HG02938 (cell line): ENCODE measurements around the gene WWOX.

ENCODE experiments used
- ATAC-seq: cut with Tn5 transposase; IDR thresholded peaks from one replicate; pipeline ENCODE4 v1.9.1; 2021; ENCODE audit warnings: mild to moderate bottlenecking, moderate library complexity; ENCODE audit not compliant: unreplicated experiment

The WWOX gene

DNA sequence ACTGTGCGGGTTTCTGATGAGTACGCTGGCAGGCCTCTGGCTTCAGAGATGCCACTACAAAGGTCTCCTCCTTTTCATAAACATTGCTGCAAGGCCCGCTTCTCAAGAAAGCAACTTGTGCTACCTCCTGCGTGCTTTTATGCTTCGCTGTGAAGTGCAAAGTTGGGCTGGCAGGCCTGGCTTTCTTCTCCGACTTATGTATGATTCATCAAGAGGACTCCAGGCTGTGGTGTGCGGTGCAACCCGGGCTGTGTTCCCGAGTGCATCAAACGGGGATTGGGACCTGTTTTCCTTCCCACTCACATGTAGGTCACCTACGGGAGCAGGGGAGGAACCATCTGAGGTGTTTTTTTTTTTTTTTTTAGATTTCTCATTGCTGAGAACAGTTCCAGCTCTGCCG lies 534.1 kb downstream of the WWOX start:
- ATAC-seq, result no peak

- ATAC-seq, result no peak
Measured at GRCh38 chr16:78635807-78636206, 536.4 kb downstream of the WWOX start.

DNA sequence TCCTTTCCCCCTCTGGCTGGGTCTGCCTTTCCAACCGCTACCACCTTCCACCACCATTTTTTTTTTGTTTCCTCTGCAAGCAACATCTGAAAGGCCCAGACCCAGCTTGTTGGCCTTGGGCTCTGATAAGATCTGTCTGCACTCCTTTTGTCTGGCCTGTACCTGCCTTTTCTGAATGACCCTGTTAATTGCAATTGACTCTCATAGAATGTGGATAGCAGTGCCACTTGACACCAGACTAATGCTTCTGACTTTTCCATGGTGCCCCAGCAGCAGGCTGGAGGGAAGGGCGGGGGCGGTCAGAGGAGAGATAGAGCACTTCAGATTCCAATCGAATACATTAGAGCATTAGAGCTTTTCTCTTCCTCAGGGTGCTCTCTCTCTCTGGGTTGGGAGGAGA lies 538.9 kb downstream of the WWOX start:
- no peak for ATAC-seq

- ATAC-seq, result no peak
Measured at GRCh38 chr16:78639775-78640174, 540.3 kb downstream of the WWOX start.

DNA sequence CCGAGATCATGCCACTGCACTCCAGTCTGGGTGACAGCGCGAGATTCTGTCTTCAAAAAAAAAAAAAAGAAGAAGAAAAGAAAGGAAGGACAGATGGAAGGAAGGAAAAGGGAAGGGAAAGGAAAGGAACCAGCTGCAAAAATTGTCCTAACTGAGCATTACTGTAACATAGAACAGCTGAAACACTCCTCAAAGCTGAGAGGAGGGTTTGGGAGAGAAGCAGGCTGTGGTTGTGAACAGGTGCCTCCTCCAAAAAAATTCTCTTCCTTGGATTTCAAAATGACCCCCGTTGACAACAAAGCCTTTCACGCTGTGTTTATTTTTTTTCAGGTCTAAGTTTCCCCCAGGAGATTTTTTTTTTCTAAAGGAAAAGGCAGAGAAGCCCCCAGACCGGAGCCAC lies 541.4 kb downstream of the WWOX start:
- no peak for ATAC-seq

GRCh38 chr16:78641433-78641832 lies 542.0 kb downstream of the WWOX start:
- ATAC-seq, result no peak

- no peak for ATAC-seq
Measured at GRCh38 chr16:78642621-78643285, 543.3 kb downstream of the WWOX start.

GRCh38 chr16:78645657-78646056 lies 546.2 kb downstream of the WWOX start:
- no peak for ATAC-seq

DNA sequence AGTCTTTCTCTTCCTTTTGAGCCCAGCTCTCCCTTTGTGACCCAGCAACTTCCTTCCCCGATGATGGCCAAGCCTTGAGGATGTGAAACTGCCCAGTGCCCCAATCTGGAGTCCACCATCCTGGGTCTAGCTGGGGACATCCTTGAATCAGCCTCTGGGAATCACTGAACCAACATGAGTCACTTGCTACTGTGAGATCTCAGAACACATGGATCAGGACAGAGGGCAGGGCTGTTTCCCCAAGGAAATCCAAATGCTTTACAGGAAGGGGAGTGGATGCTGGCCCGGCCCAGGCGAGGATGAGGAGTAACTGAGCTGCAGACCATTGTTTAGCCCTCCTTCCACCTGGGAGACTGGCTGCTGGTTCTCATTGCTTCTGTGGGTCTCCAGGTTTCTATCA lies 547.6 kb downstream of the WWOX start:
- ATAC-seq, result no peak

DNA sequence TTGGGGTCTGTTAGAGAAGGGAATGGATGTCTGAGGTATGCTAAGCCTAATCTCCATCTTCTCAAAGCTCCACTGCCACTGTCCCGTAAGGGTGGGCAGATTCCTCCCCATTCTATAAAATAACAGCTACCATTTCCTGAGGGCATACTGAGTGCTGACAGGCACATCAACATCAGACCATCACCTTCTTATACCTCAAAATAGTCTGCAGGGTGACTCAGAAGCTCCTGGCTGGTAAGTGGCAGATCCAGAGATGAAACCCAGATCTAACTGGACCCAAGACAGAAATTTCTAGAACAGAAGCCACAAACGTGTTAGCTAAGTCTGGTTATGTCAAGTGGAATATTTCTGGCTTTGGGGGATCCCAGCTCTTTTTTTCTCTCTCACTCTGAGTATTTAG lies 548.0 kb downstream of the WWOX start:
- no peak for ATAC-seq

GRCh38 chr16:78648517-78648916 lies 549.1 kb downstream of the WWOX start:
- no peak for ATAC-seq

GRCh38 chr16:78650339-78651074 lies 551.1 kb downstream of the WWOX start:
- ATAC-seq, result no peak

DNA sequence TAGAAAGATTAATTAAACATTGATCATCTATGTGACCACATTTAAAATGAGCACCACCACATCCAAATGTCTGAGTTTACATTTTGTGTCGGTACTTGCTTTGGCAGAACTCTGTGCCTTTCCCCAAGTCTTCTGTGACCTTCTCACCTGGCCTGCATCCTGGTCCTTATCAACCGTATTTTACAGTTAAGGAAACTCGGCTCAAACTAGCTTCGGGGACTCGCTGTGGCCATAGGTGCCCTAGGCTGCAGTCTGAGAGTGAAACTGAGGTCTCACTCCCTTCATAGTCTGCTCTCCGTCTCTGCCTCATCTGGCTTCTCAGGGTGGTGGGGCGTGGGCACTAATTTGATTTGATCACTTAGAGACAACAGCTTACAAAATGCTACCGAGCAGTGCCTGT lies 555.5 kb downstream of the WWOX start:
- no peak for ATAC-seq

DNA sequence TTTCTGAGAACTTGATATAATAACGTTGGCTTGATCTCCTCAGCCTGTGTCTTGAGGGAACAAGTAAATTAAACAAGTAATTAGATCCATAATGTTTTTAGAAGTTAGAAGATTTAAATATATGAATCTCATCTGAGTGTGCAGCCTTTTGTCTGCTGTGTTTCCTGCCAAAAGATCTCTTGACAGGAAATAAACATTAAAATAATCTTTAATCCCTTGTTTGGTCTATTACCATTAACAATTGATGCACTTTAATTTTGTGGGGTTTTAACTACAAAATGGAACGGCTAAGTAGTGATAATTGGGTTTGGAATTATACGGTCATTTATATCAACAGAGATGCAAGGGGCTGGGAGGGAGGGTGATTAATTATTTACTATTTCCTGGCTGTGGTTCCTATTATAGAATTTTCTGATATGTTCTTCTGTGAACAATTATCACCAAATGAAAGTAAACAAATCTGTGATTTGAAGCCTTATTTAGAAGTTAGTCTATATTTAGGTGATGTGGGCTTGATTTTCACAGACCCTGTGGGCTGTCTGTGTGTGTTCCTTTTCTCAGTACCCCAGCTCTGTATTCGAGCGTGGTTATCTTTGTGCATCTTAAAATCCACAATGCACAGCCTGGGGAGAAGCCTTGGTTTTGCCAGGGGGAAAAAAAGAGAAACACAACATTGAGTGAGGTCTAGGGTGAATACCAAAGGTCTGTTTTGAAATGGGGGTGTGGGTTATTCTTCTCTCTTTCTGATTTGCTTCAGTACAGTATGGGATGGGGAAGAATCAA lies 556.1 kb downstream of the WWOX start:
- ATAC-seq, result no peak

GRCh38 chr16:78656887-78657286 lies 557.4 kb downstream of the WWOX start:
- no peak for ATAC-seq

DNA sequence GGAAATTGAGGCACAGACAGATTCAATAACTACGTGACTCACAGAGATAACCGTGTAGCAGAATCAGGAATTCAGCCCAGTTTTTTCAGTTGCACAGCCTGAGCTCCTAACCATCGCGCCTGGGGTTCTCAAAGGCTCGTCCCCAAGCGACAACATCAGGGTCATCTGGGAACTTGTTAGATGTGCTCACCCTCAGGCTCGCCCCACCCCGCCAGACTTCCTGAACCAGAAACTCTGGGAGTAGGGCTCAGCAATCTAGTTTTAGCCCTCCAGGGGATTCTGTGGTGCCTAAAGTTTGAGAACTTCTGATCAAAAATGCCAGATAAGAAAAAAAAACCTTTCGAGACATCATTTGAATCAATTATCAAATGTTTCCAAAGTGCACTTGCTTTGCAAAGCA lies 559.8 kb downstream of the WWOX start:
- ATAC-seq, result no peak

GRCh38 chr16:78659668-78660217 lies 560.3 kb downstream of the WWOX start:
- ATAC-seq, result no peak

DNA sequence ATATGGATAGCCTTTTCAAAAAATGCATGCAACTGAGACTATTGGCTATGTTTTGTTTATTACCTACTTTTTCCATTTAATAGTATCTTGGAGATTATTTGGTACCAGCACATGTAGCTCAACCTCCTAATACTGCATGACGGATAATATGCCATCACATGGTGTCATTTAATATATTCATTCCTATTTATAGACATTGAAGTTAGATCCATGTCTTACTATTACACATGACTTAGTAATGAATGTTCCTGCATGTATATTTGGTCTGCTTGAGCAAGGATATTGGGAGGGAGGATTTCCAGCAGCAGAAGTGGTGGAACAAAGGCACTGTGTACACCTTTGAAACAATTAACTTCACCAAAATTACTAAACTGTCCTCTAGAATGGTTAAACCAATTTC lies 561.3 kb downstream of the WWOX start:
- ATAC-seq, result no peak

DNA sequence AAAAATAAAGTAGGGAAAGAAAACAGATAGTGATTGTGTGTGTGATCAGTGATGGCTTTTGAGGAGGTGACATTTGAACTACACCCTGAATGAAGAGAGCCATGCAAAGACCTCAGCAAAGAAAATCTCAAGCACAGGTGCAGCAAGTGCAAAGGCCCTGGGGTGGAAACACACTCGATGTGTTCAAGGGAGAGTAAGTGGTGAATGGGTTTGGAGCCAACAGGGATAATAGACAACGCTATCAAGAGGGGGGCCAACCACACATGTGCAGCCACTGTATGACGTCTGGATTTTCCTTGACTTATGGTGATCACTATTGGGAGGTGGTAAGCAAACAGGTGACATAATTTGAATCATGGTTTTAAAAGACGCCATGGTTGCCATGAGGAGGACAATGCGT lies 564.2 kb downstream of the WWOX start:
- ATAC-seq, result no peak

GRCh38 chr16:78664811-78665772 lies 565.6 kb downstream of the WWOX start:
- no peak for ATAC-seq

DNA sequence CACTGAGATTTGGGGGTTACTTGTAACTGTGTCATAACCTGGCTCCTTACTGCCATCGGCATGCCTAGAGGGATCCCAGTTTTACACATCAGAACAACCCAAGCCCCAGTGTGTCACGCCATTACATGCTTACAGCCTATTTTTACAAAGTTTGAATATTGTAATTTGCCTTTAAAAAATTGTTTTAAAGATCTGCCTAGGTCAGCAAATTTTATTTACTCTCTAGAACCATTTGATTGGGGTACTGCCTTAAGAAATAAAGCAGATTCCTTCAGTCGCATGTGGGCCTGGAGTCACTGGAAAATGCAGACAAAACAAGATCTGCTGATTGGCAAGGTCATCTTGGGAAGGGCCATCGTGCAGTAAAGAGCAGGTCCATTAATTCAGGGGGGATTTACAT lies 566.9 kb downstream of the WWOX start:
- no peak for ATAC-seq
